H1 (cell line): Measurements from ENCODE around the gene ADAMTS15. TPM values are rescaled to one million over a fixed set of nuclear protein-coding genes. Genes with fewer than 3 reads are reported as not detected.

Experiments used
- CTCF ChIA-PET: fragments of 300-600 bp; sonication (Branson Sonifier 250); formaldehyde crosslinking; loops from one replicate; lab custom pipeline; 2021; ENCODE audit not compliant: partially characterized antibody; lab: Charles Lee
- POLR2A ChIA-PET: fragments of 300-600 bp; sonication (Branson Sonifier 250); formaldehyde crosslinking; loops from one replicate; lab custom pipeline; 2021; ENCODE audit warnings: inconsistent platforms; ENCODE audit not compliant: partially characterized antibody; lab: Charles Lee
- DNase-seq, 2 experiments: peaks; one replicate each; pipeline versions ENCODE4 v3.0.0 to v3.0.0-alpha.2; 2010 to 2022; ENCODE audit warnings: low spot score in 2 of 2, low read depth in 1 of 2, mixed read lengths in 1 of 2
- FAIRE-seq: peaks from 2 replicates; lab custom pipeline; 2011; peaks lifted over from hg19 to GRCh38; lab: Jason Lieb, UNC
- H2AFZ ChIP-seq: 2 replicates; pipeline ENCODE4 v1.8.1; 2012; ENCODE audit warnings: low read length, inconsistent platforms
- H2AK5ac ChIP-seq: 2 replicates; pipeline ENCODE4 v1.6.1; 2013; ENCODE audit warnings: low read depth, low read length
- H2BK120ac ChIP-seq: replicated peaks from 2 replicates; pipeline ENCODE3; 2013; ENCODE audit warnings: low read depth, low read length, inconsistent platforms
- H2BK12ac ChIP-seq: 2 replicates; pipeline ENCODE4 v1.6.1; 2013; ENCODE audit warnings: low read depth, low read length
- H2BK15ac ChIP-seq: 2 replicates; pipeline ENCODE4 v1.6.1; 2013; ENCODE audit warnings: low read length
- H2BK20ac ChIP-seq: 2 replicates; pipeline ENCODE4 v1.6.1; 2013; ENCODE audit warnings: low read length
- H2BK5ac ChIP-seq: 2 replicates; pipeline ENCODE4 v1.6.1; 2013; ENCODE audit warnings: low read depth, low read length
- H3K14ac ChIP-seq: 2 replicates; pipeline ENCODE4 v1.6.1; 2013; ENCODE audit warnings: inconsistent platforms; ENCODE audit not compliant: insufficient read length
- H3K18ac ChIP-seq: 2 replicates; pipeline ENCODE4 v1.6.1; 2013; ENCODE audit warnings: low read length; ENCODE audit errors: extremely low read depth
- H3K23ac ChIP-seq: 2 replicates; pipeline ENCODE4 v1.6.1; 2013; ENCODE audit warnings: inconsistent platforms; ENCODE audit not compliant: insufficient read length
- H3K23me2 ChIP-seq: 2 replicates; pipeline ENCODE4 v1.6.1; 2013; ENCODE audit warnings: low read depth, low read length
- H3K27ac ChIP-seq: 2 replicates; pipeline ENCODE4 v1.6.1; 2011; ENCODE audit warnings: low read depth, low read length, inconsistent platforms
- H3K27me3 ChIP-seq, 4 experiments: replicated peaks in 1 of 4; 1 replicate in 1 of 4; 2 replicates in 3 of 4; pipeline versions ENCODE4 v1.6.1 to v1.8.1; 2011 to 2013; ENCODE audit warnings: low read length in 3 of 4, mild to moderate bottlenecking in 3 of 4, inconsistent platforms in 2 of 4, mixed read lengths in 2 of 4, moderate library complexity in 1 of 4; ENCODE audit not compliant: control insufficient read depth in 3 of 4, insufficient read depth in 3 of 4; ENCODE audit errors: extremely low read depth in 1 of 4
- H3K36me3 ChIP-seq, 4 experiments: 2 replicates each; pipeline versions ENCODE4 v1.6.1 to v1.8.1; 2011 to 2013; ENCODE audit warnings: mild to moderate bottlenecking in 4 of 4, low read length in 3 of 4, moderate library complexity in 2 of 4, control low read depth in 1 of 4, inconsistent platforms in 1 of 4; ENCODE audit not compliant: insufficient read depth in 4 of 4, control insufficient read depth in 2 of 4
- H3K4ac ChIP-seq: replicated peaks from 2 replicates; pipeline ENCODE3; 2013; ENCODE audit warnings: low read length, low read depth, mixed read lengths, inconsistent platforms; ENCODE audit not compliant: insufficient read length
- H3K4me1 ChIP-seq, 4 experiments: replicated peaks in 1 of 4; 1 replicate in 1 of 4; 2 replicates in 3 of 4; pipeline versions ENCODE4 v1.6.1 to v1.8.1; 2011 to 2013; ENCODE audit warnings: low read length in 3 of 4, inconsistent platforms in 2 of 4, mixed read lengths in 1 of 4; ENCODE audit not compliant: insufficient read depth in 4 of 4, control insufficient read depth in 3 of 4
- H3K4me2 ChIP-seq, 2 experiments: 2 replicates each; pipeline versions ENCODE4 v1.6.1 to v1.8.1; 2011 to 2013; ENCODE audit warnings: low read depth in 2 of 2, low read length in 2 of 2, control low read depth in 1 of 2, inconsistent platforms in 1 of 2, mild to moderate bottlenecking in 1 of 2; ENCODE audit not compliant: insufficient read depth in 1 of 2
- H3K4me3 ChIP-seq, 4 experiments: fragments of 200-600, 300-600 bp in 1 of 4; sonication (generic), shearing (Covaris generic), sonication (Bioruptor Twin) in 1 of 4; 2 replicates each; pipeline versions ENCODE4 v1.5.1 to v1.8.1; 2011 to 2016; ENCODE audit warnings: low read length in 4 of 4, low read depth in 3 of 4, control low read depth in 2 of 4, inconsistent platforms in 2 of 4, mild to moderate bottlenecking in 2 of 4, mixed read lengths in 1 of 4, moderate library complexity in 1 of 4; ENCODE audit not compliant: insufficient read depth in 2 of 4; ENCODE audit errors: extremely low read depth in 1 of 4
- H3K56ac ChIP-seq: replicated peaks from 2 replicates; pipeline ENCODE3; 2013; ENCODE audit warnings: low read depth, mild to moderate bottlenecking, mixed read lengths, low read length, inconsistent platforms; ENCODE audit not compliant: insufficient read length
- H3K79me1 ChIP-seq: 2 replicates; pipeline ENCODE4 v1.6.1; 2013; ENCODE audit warnings: low read depth, low read length, control low read depth
- H3K79me2 ChIP-seq, 2 experiments: 2 replicates each; pipeline versions ENCODE4 v1.6.1 to v1.8.1; 2012 to 2013; ENCODE audit warnings: low read length in 2 of 2, mild to moderate bottlenecking in 2 of 2, inconsistent platforms in 1 of 2; ENCODE audit not compliant: insufficient read depth in 2 of 2, control insufficient read depth in 1 of 2
- H3K9ac ChIP-seq, 4 experiments: replicated peaks in 1 of 4; 1 replicate in 1 of 4; 2 replicates in 3 of 4; pipeline versions ENCODE4 v1.6.1 to v1.8.1; 2011 to 2013; ENCODE audit warnings: low read depth in 3 of 4, low read length in 3 of 4, control low read depth in 2 of 4, mild to moderate bottlenecking in 2 of 4, moderate library complexity in 2 of 4, inconsistent platforms in 1 of 4; ENCODE audit errors: extremely low read depth in 1 of 4
- H3K9me3 ChIP-seq, 2 experiments: 2 replicates each; pipeline versions ENCODE4 v1.6.1 to v1.8.1; 2012 to 2013; ENCODE audit warnings: mild to moderate bottlenecking in 2 of 2, moderate library complexity in 2 of 2, control low read depth in 1 of 2, inconsistent platforms in 1 of 2, low read depth in 1 of 2, low read length in 1 of 2, mixed read lengths in 1 of 2; ENCODE audit not compliant: insufficient read depth in 2 of 2
- H4K20me1 ChIP-seq, 2 experiments: replicated peaks in 1 of 2; 2 replicates each; pipeline versions ENCODE3 to v1.8.1; 2011 to 2013; ENCODE audit warnings: inconsistent platforms in 2 of 2, low read length in 2 of 2, mild to moderate bottlenecking in 1 of 2; ENCODE audit not compliant: insufficient read depth in 2 of 2, control insufficient read depth in 1 of 2
- H4K5ac ChIP-seq: 2 replicates; pipeline ENCODE4 v1.6.1; 2013; ENCODE audit warnings: low read length, low read depth, mixed read lengths, inconsistent platforms; ENCODE audit not compliant: insufficient read length
- H4K8ac ChIP-seq: 2 replicates; pipeline ENCODE4 v1.8.0; 2013; ENCODE audit warnings: mild to moderate bottlenecking, moderate library complexity, low read length, inconsistent platforms; ENCODE audit not compliant: insufficient read depth; ENCODE audit errors: extremely low read depth
- H4K91ac ChIP-seq: replicated peaks from 2 replicates; pipeline ENCODE3; 2013; ENCODE audit warnings: low read length, mixed read lengths, inconsistent platforms; ENCODE audit not compliant: insufficient read length
- ASH2L ChIP-seq: fragments of 200-600, 300-600 bp; sonication (generic); IDR thresholded peaks from one replicate; pipeline ENCODE4 v1.7.1; 2017; ENCODE audit warnings: low read length
- ATF2 ChIP-seq: IDR thresholded peaks from 2 replicates; pipeline ENCODE4 v1.6.1; 2012; ENCODE audit warnings: low read length, inconsistent platforms
- CREB1 ChIP-seq: IDR thresholded peaks from 2 replicates; pipeline ENCODE4 v1.6.1; 2012; ENCODE audit warnings: inconsistent platforms
- E2F6 ChIP-seq: IDR thresholded peaks from 2 replicates; pipeline ENCODE4 v1.6.1; 2012; ENCODE audit warnings: inconsistent platforms
- FOSL1 ChIP-seq: IDR thresholded peaks from 2 replicates; pipeline ENCODE4 v1.6.1; 2011; ENCODE audit warnings: mild to moderate bottlenecking, low read depth, low read length, moderate library complexity; ENCODE audit not compliant: insufficient read depth
- GTF2F1 ChIP-seq: IDR thresholded peaks from 2 replicates; pipeline ENCODE4 v1.6.1; 2012; ENCODE audit warnings: low read depth, low read length, improper control_type of control experiment, borderline replicate concordance
- JUND ChIP-seq: IDR thresholded peaks from 2 replicates; pipeline ENCODE4 v1.6.1; 2011; ENCODE audit warnings: mild to moderate bottlenecking, improper control_type of control experiment, low read length
- POLR2A ChIP-seq, 2 experiments: IDR thresholded peaks; 1 replicate in 1 of 2; 2 replicates in 1 of 2; pipeline ENCODE4 v1.6.1; 2011; ENCODE audit warnings: low read depth in 2 of 2, low read length in 2 of 2, mild to moderate bottlenecking in 2 of 2; ENCODE audit errors: control extremely low read depth in 1 of 2
- RBBP5 ChIP-seq: IDR thresholded peaks from 2 replicates; pipeline ENCODE4 v1.7.1; 2012; ENCODE audit warnings: low read depth, mild to moderate bottlenecking, inconsistent platforms, low read length, moderate library complexity, borderline replicate concordance
- RXRA ChIP-seq: IDR thresholded peaks from 2 replicates; pipeline ENCODE4 v1.6.1; 2011; ENCODE audit warnings: low read depth, mild to moderate bottlenecking, low read length, moderate library complexity; ENCODE audit not compliant: insufficient read depth
- TAF7 ChIP-seq: optimal IDR thresholded peaks from 2 replicates; pipeline ENCODE3; 2011; ENCODE audit warnings: low read depth, mild to moderate bottlenecking, inconsistent platforms, low read length, moderate library complexity, borderline replicate concordance
- TEAD4 ChIP-seq: IDR thresholded peaks from 2 replicates; pipeline ENCODE4 v1.6.1; 2012; ENCODE audit warnings: low read depth, low read length, inconsistent platforms, mixed read lengths
- WGBS, 2 experiments: shearing (Covaris generic) in 1 of 2; methylation state at CpG; one replicate each; pipeline versions ENCODE4 v1.1.6 to v1.1.7; 2013 to 2015; ENCODE audit warnings: low lambda C conversion rate in 2 of 2, mixed read lengths in 2 of 2, inconsistent platforms in 1 of 2, low coverage in 1 of 2, missing lambda C conversion rate in 1 of 2; ENCODE audit not compliant: insufficient replicate concordance in 2 of 2, insufficient coverage in 1 of 2, insufficient read length in 1 of 2; ENCODE audit errors: extremely low coverage in 1 of 2, missing lambda C conversion rate in 1 of 2; 5-methylcytosine and 5-hydroxymethylcytosine counted together
- polyA plus RNA-seq, 7 experiments: library from polyadenylated mRNA; depleted of rRNA in 3 of 7; stranded (reverse) in 5 of 7; unstranded in 2 of 7; fragments of >200 nt in 5 of 7; fragments of 200-250 nt in 2 of 7; gene quantifications; 1 replicate in 5 of 7; 2 replicates in 1 of 7; 4 replicates in 1 of 7; pipeline versions ENCODE4 v1.2.1 to v1.2.3, GENCODE V29; 2011 to 2013; ENCODE audit warnings: missing spikeins in 2 of 7, mixed read lengths in 2 of 7
- total RNA-seq: library from RNA; stranded (reverse); fragmentation: NEBNext Ultra II Directional; extraction: Animal tissue kit (Norgen Biotek cat#: 25700); gene quantifications from 2 replicates; pipeline ENCODE4 v1.2.1, GENCODE V29; 2021

Gene ADAMTS15
- total and polyA plus RNA-seq, 2 of the 8 experiments (the other 6 are each of a cell fraction or from before 2014, with no cell fraction given): 1.7 to 4.7 TPM

GRCh38 chr11:130445788-130446187 is 2.7 kb upstream of the ADAMTS15 start:
- ChIA-PET CTCF (interaction anchor here (1.5 to 21.7 kb wide), 3 partner anchors 12 to 419 kb away, joined by 4 to 521 read pairs (median 93); no protein-coding TSS in a partner anchor), POLR2A (interaction anchor here (0.6 kb wide), 1 partner anchor 402 kb away, joined by 4 read pairs; no protein-coding TSS in a partner anchor)
- peaks cover 0 to 2% of the 10 kb centered on the region in 2 experiments for H4K20me1 ChIP-seq
- no peaks in the 10 kb centered on the region for H3K9me3 ChIP-seq
- H3K56ac ChIP-seq: no peak overlapping the region
- no peak overlapping the region for H3K4me3 ChIP-seq
- DNase-seq (no peak), FAIRE-seq (no peak)
- no peaks in the 10 kb centered on the region for H3K79me2 ChIP-seq
- no peak overlapping the region for H4K8ac ChIP-seq
- H2BK12ac ChIP-seq: no peak overlapping the region
- H3K36me3 ChIP-seq: no peaks in the 10 kb centered on the region
- no peak overlapping the region for H3K27ac ChIP-seq
- no peak overlapping the region for H3K4ac ChIP-seq
- peaks cover 0 to 9% (median 6%) of the 10 kb centered on the region in 4 experiments; a peak in 6 of 7 replicates for H3K4me1 ChIP-seq
- H3K14ac ChIP-seq: no peak overlapping the region
- H2AFZ ChIP-seq: peak overlapping the region; percentile 88; the same call in 1 of the 2 replicates
- peaks cover 7 to 36% (median 26%) of the 10 kb centered on the region in 4 experiments for H3K27me3 ChIP-seq
- H3K79me1 ChIP-seq: no peaks in the 10 kb centered on the region
- H3K23me2 ChIP-seq: peaks cover 16% of the 10 kb centered on the region
- no peak overlapping the region for H3K23ac ChIP-seq
- H2BK5ac ChIP-seq: no peak overlapping the region
- H3K18ac ChIP-seq: no peak overlapping the region
- H2AK5ac ChIP-seq: no peak overlapping the region
- no peak overlapping the region for H4K5ac ChIP-seq
- no peak overlapping the region for H3K4me2 ChIP-seq
- H2BK20ac ChIP-seq: no peak overlapping the region
- no peak overlapping the region for H4K91ac ChIP-seq
- no peak overlapping the region for H2BK15ac ChIP-seq
- H3K9ac ChIP-seq: no peak overlapping the region
- H2BK120ac ChIP-seq: no peak overlapping the region
- WGBS, 2 experiments: 84% methylated on average over 3 of the region's 3 CpGs; no CpG with 5 or more reads in 1 of the 2 experiments
- TF ChIP-seq JUND: no peak
- TF ChIP-seq POLR2A (IDR thresholded peaks at IDR 0.05; ENCODE audit: control extremely low read depth in 1 of 2, low read depth in 2 of 2, low read length in 2 of 2): no peak
- no peak for TF ChIP-seq RBBP5
- no peak for TF ChIP-seq TEAD4
- TF ChIP-seq GTF2F1: no peak
- no peak for TF ChIP-seq ATF2
- no peak for TF ChIP-seq FOSL1
- TF ChIP-seq CREB1: no peak
- TF ChIP-seq E2F6: no peak
- no peak for TF ChIP-seq RXRA
- no peak for TF ChIP-seq TAF7
- no peak for TF ChIP-seq ASH2L
